Activated T-helper 1 cell treated with anti-CD3 and anti-CD28 coated beads, Interleukin-12 subunit alpha, Interleukin-12 subunit beta, Interleukin-2, Interleukin-4 antibody, amounts not matched to agents 30 ng/mL and 10 ng/mL and 1 ng/mL, durations not matched to agents 14 hours and 24 hours and 36 hours (primary cell): Measurements from ENCODE around the gene TNRC6A. TPM values are rescaled to one million over a fixed set of nuclear protein-coding genes. Genes with fewer than 3 reads are reported as not detected.
"Not testable (repeated sequence)": the region's sequence is repeated elsewhere in the genome, so short reads cannot be mapped to it uniquely, and the experiment has no call there.

Experiments used
- DNase-seq: peaks from one replicate; pipeline ENCODE4 v3.0.0; 2021; ENCODE audit warnings: low spot score
- H3K27ac Mint-ChIP-seq: one replicate; pipeline ENCODE4 v1.8.0; 2021; ENCODE audit warnings: mild to moderate bottlenecking, mixed read lengths
- H3K27me3 Mint-ChIP-seq: one replicate; pipeline ENCODE4 v1.8.0; 2022; ENCODE audit warnings: mild to moderate bottlenecking, moderate library complexity, mixed read lengths; ENCODE audit not compliant: insufficient read depth
- H3K36me3 Mint-ChIP-seq: one replicate; pipeline ENCODE4 v1.8.0; 2021; ENCODE audit warnings: low read depth, mixed read lengths
- H3K4me1 Mint-ChIP-seq: one replicate; pipeline ENCODE4 v1.8.0; 2021; ENCODE audit warnings: low read depth, mixed read lengths
- H3K4me3 Mint-ChIP-seq: one replicate; pipeline ENCODE4 v1.8.0; 2021; ENCODE audit warnings: mild to moderate bottlenecking, moderate library complexity, mixed read lengths
- H3K9me3 Mint-ChIP-seq: one replicate; pipeline ENCODE4 v1.8.0; 2021; ENCODE audit warnings: mixed read lengths
- intact Hi-C: fragments of 100-400 bp; cut with micrococcal nuclease; formaldehyde crosslinking; loops from one replicate; pipeline ENCODE4 v1.15.1; 2024
- total RNA-seq: library from RNA; stranded (reverse); gene quantifications from 2 replicates; pipeline ENCODE4 v1.2.3, GENCODE V29; 2022

Gene TNRC6A
- total RNA-seq, 1 donor from 2014 or later = 60.9 TPM

DNA sequence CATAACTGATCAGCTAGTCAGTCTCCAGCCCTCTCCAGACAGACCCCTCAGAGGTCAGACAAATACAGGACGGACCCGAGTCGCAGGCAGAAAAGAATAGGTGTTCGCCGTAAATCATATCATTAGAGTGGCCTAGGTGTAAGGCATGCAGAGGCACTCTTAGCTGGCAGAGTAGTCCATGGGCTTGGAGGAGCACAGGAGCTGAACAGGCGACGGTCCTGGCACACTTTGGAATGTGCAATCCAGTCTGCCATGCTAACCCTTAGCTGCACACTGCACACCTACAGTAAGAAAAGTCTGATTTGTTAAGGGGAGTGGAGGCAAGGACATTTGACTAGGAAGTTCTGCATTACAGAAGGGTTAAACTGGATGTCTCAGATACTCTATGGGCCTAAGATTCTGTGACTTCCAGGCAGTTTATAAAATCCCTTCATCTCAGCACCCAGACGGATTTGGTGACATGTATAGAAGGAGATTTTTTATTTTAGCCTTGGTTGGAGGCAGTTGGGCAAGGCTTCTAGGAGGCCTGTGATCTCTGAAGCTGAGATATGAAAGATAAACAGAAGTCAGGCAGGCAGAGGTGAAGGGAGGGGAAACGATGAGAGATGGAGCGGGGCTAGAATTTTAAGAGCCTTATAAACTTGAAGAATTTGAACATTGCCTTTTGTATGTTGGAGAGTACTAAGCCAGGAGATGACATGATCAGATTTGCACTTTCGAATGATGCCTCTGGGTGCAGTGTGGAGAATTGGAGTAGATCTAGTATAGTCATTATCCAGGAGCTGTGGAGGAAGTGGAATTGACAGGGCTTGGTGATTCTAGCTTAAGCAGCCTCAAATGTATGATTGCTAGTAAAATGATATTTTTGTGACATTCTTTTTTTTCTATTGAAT lies 81.7 kb downstream of the TNRC6A start:
- intact Hi-C loops = no loop called here
- peaks cover 48% of the 10 kb centered on the region for H3K36me3 Mint-ChIP-seq
- no peak overlapping the region for H3K27ac Mint-ChIP-seq
- H3K9me3 Mint-ChIP-seq = no peaks in the 10 kb centered on the region
- no peak overlapping the region for H3K4me3 Mint-ChIP-seq
- no peaks in the 10 kb centered on the region for H3K27me3 Mint-ChIP-seq
- no peak for DNase-seq
- H3K4me1 Mint-ChIP-seq = no peaks in the 10 kb centered on the region

DNA sequence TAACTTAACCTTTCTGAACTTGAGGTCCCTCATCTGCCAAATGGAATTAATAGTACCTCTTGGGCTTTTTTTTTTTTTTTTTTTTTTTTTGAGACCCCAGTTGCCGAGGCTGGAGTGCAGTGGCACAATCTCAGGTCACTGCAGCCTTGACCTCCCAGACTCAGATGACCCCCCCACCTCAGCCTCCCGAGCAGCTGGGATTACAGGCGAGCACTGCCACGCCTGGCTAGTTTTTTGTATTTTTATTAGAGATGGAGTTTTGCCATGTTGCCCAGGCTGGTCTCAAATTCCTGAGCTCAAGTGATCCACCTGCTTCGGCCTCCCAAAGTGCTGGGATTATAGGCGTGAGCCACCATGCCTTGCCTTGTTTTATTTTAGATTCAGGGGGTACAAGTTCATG lies 83.4 kb downstream of the TNRC6A start:
- DNase-seq, H3K27ac Mint-ChIP-seq, H3K4me3 Mint-ChIP-seq, H3K27me3 Mint-ChIP-seq, H3K4me1 Mint-ChIP-seq, H3K9me3 Mint-ChIP-seq, intact Hi-C loops: not testable (repeated sequence)
- peaks cover 45% of the 10 kb centered on the region for H3K36me3 Mint-ChIP-seq

GRCh38 chr16:24815021-24815420 lies 85.6 kb downstream of the TNRC6A start:
- no peak for DNase-seq
- Mint-ChIP-seq H3K4me3 (no peak overlapping the region), H3K9me3 (no peaks in the 10 kb centered on the region), H3K27ac (no peak overlapping the region), H3K27me3 (no peaks in the 10 kb centered on the region), H3K36me3 (peaks cover 53% of the 10 kb centered on the region), H3K4me1 (no peaks in the 10 kb centered on the region)
- intact Hi-C loops = no loop called here

DNA sequence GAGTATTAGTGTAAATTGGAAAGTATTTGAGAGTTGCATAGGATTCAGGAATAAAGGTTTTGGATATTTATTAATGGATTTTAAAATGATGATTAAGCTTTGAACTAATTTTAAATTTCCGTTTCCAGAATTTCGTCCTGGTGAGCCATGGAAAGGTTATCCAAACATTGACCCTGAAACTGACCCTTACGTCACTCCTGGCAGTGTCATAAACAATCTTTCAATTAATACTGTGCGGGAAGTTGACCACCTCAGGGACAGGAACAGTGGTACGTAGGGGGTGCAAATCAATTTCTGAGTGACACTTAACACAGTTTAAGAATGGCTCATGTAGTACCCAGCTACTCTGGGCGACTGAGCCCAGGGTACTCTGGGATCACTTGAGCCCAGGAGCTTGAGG lies 87.2 kb downstream of the TNRC6A start:
- H3K27me3 Mint-ChIP-seq = no peaks in the 10 kb centered on the region
- H3K4me1 Mint-ChIP-seq = no peaks in the 10 kb centered on the region
- intact Hi-C loops = no loop called here
- no peak for DNase-seq
- H3K9me3 Mint-ChIP-seq = no peaks in the 10 kb centered on the region
- peaks cover 48% of the 10 kb centered on the region for H3K36me3 Mint-ChIP-seq
- no peak overlapping the region for H3K27ac Mint-ChIP-seq
- no peak overlapping the region for H3K4me3 Mint-ChIP-seq

DNA sequence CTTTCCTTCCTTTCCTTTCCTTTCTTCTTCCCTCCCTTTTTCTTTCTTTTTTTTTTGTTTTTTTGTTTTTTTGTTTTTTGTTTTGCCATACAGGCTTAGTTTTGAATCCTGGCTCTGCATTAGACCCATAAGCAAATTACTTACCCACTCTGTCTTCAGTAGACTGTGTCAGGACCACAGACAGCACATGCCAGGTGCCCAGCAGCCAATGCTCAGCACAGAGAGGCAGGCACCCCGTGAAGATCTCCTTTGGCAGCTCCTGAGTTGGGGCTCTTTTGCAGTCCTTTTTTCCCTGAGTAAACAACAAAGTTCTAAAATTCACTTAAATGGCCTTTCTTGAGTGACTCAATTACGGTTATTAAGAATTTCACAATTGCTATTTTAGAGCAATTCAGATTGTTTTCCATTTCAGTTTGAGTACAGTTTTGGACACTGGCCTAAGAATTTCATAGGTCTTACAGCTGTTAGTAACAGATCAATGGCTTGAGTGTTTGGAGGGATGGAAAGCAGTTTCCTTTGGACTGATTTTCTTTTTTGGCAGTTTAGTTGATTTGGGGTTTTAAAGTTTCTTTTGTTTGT lies 90.1 kb downstream of the TNRC6A start:
- no peaks in the 10 kb centered on the region for H3K4me1 Mint-ChIP-seq
- no peaks in the 10 kb centered on the region for H3K27me3 Mint-ChIP-seq
- H3K36me3 Mint-ChIP-seq = peaks cover 51% of the 10 kb centered on the region
- DNase-seq = no peak
- H3K27ac Mint-ChIP-seq = no peak overlapping the region
- no peaks in the 10 kb centered on the region for H3K9me3 Mint-ChIP-seq
- no peak overlapping the region for H3K4me3 Mint-ChIP-seq
- intact Hi-C loops = no loop called here

DNA sequence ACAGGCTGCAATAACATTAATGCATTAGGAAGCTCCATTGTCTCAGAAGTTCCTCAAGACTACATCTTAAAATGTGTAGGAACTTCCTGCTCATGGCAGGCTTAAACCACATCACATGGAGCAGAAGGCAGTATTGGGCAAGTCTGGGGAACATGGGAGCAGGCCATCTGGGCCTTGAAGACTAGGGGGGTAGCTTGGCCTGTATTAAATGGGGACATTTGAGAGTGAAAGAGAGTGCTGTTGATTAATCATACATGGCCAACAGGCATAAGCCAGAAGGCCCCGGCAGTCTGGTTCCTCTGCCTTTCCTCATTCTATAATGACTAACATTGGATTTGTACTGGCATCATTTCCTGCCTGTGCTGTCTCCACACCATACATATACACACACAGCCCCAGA lies 91.1 kb downstream of the TNRC6A start:
- H3K36me3 Mint-ChIP-seq = peaks cover 46% of the 10 kb centered on the region
- no peak overlapping the region for H3K4me3 Mint-ChIP-seq
- no peaks in the 10 kb centered on the region for H3K9me3 Mint-ChIP-seq
- H3K4me1 Mint-ChIP-seq = no peaks in the 10 kb centered on the region
- no peak overlapping the region for H3K27ac Mint-ChIP-seq
- DNase-seq = no peak
- intact Hi-C loops = no loop called here
- no peaks in the 10 kb centered on the region for H3K27me3 Mint-ChIP-seq

DNA sequence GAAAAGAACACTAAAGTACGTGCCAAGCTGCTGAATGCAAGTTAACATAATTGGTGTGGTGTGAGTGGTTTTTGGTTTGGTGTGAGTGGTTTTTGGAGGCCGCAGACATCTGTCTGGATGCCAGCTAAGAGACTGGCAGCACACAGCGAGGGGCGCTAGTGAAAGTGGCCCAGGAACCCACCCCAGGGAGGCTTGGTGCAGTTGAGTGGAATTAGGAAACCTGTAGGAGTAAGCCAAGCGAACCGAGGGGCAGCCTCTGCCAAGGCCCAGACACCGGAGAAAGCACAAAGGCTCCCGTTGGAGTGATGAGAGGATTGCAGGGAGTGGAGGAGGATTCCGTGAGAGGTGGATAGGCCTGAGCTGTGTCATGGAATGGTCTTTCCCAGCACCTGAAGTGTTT lies 91.7 kb downstream of the TNRC6A start:
- H3K36me3 Mint-ChIP-seq = peaks cover 52% of the 10 kb centered on the region

DNA sequence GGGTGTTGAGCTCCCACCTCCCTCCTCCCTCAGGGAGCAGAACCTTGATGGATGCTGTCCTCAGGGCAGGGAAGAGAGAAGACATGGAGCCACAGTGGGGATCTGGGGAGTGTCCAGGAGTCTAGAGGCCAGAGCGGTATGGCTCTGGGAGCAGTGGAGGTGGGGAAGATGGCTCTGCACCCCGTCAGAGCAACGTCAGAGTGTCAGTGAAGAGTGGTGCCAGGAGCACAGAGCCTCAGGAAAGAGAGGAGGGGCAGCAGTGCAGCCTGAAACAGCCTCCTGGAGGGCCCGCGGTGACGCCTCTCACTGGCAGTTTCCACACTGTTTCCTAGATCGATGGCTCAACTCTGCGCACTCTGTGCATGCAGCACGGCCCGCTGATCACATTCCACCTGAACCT lies 93.1 kb downstream of the TNRC6A start:
- Mint-ChIP-seq H3K27ac (no peak overlapping the region), H3K9me3 (no peaks in the 10 kb centered on the region), H3K4me3 (no peak overlapping the region), H3K27me3 (no peaks in the 10 kb centered on the region), H3K36me3 (peaks cover 53% of the 10 kb centered on the region), H3K4me1 (no peaks in the 10 kb centered on the region)
- no peak for DNase-seq
- intact Hi-C loops = no loop called here

More for the DNA sequence above, 91.7 kb downstream of the TNRC6A start:
- no peaks in the 10 kb centered on the region for H3K27me3 Mint-ChIP-seq
- DNase-seq = no peak
- no peak overlapping the region for H3K27ac Mint-ChIP-seq
- intact Hi-C loops = no loop called here
- H3K9me3 Mint-ChIP-seq = no peaks in the 10 kb centered on the region
- H3K4me3 Mint-ChIP-seq = no peak overlapping the region
- no peaks in the 10 kb centered on the region for H3K4me1 Mint-ChIP-seq

- Mint-ChIP-seq H3K4me1 (no peaks in the 10 kb centered on the region), H3K27ac (no peak overlapping the region), H3K27me3 (no peaks in the 10 kb centered on the region), H3K36me3 (peaks cover 49% of the 10 kb centered on the region), H3K9me3 (no peaks in the 10 kb centered on the region), H3K4me3 (no peak overlapping the region)
- intact Hi-C loops = no loop called here
- no peak for DNase-seq
Observed at GRCh38 chr16:24822974-24823373, 93.5 kb downstream of the TNRC6A start.

- peaks cover 29% of the 10 kb centered on the region for H3K36me3 Mint-ChIP-seq
- no peak for DNase-seq
- H3K27me3 Mint-ChIP-seq = no peaks in the 10 kb centered on the region
- H3K4me3 Mint-ChIP-seq = no peak overlapping the region
- H3K4me1 Mint-ChIP-seq = no peaks in the 10 kb centered on the region
- intact Hi-C loops = no loop called here
- H3K9me3 Mint-ChIP-seq = no peaks in the 10 kb centered on the region
- H3K27ac Mint-ChIP-seq = no peak overlapping the region
Observed at GRCh38 chr16:24825696-24826095, 96.2 kb downstream of the TNRC6A start.

GRCh38 chr16:24826096-24826690 lies 96.7 kb downstream of the TNRC6A start:
- intact Hi-C loops = no loop called here
- H3K4me1 Mint-ChIP-seq = no peaks in the 10 kb centered on the region
- no peak for DNase-seq
- peaks cover 27% of the 10 kb centered on the region for H3K36me3 Mint-ChIP-seq
- no peak overlapping the region for H3K4me3 Mint-ChIP-seq
- no peaks in the 10 kb centered on the region for H3K27me3 Mint-ChIP-seq
- no peaks in the 10 kb centered on the region for H3K9me3 Mint-ChIP-seq
- no peak overlapping the region for H3K27ac Mint-ChIP-seq

- Mint-ChIP-seq H3K27ac (no peak overlapping the region), H3K27me3 (no peaks in the 10 kb centered on the region), H3K36me3 (peaks cover 22% of the 10 kb centered on the region), H3K4me1 (no peaks in the 10 kb centered on the region), H3K9me3 (no peaks in the 10 kb centered on the region), H3K4me3 (no peak overlapping the region)
- no peak for DNase-seq
- intact Hi-C loops = no loop called here
Observed at GRCh38 chr16:24826817-24827566, 97.5 kb downstream of the TNRC6A start.

- no peak for DNase-seq
- Mint-ChIP-seq H3K4me1 (no peaks in the 10 kb centered on the region), H3K4me3 (no peak overlapping the region), H3K27ac (no peak overlapping the region), H3K27me3 (no peaks in the 10 kb centered on the region), H3K36me3 (peaks cover 13% of the 10 kb centered on the region), H3K9me3 (no peaks in the 10 kb centered on the region)
- intact Hi-C loops = no loop called here
Observed at GRCh38 chr16:24829153-24829552, 99.7 kb downstream of the TNRC6A start.
